SK-N-SH (cell line): Measurements from ENCODE around the gene CDH4.

Source experiments
- CHD2 ChIP-seq: fragments of 150-350 bp; IDR thresholded peaks from 2 replicates; pipeline ENCODE4 v1.6.1; 2018; ENCODE audit warnings: low read length; ENCODE audit not compliant: partially characterized antibody
- CTCF ChIP-seq: fragments of 200-600 bp; sonication (generic); IDR thresholded peaks from 2 replicates; pipeline ENCODE4 v1.6.1; 2017; ENCODE audit warnings: antibody characterized with exemption, mild to moderate bottlenecking, moderate library complexity
- EP300 ChIP-seq, 2 experiments: IDR thresholded peaks; 2 replicates each; pipeline versions ENCODE4 v1.4.0 to v1.6.1; 2012; ENCODE audit warnings: borderline replicate concordance in 1 of 2, low read depth in 1 of 2, low read length in 1 of 2
- EZH2phosphoT487 ChIP-seq: fragments of 200-600 bp; sonication (generic); IDR thresholded peaks from 2 replicates; pipeline ENCODE4 v1.6.1; 2017; ENCODE audit warnings: low read depth, mixed run types, mild to moderate bottlenecking, antibody characterized with exemption, moderate library complexity, borderline replicate concordance
- GABPA ChIP-seq: IDR thresholded peaks from 2 replicates; pipeline ENCODE4 v1.4.0; 2012; ENCODE audit warnings: low read depth, mild to moderate bottlenecking
- MEF2A ChIP-seq: IDR thresholded peaks from 2 replicates; pipeline ENCODE4 v1.4.0; 2012; ENCODE audit warnings: low read depth, borderline replicate concordance
- NFIC ChIP-seq: IDR thresholded peaks from 2 replicates; pipeline ENCODE4 v1.4.0; 2012; ENCODE audit warnings: borderline replicate concordance
- POLR2AphosphoS5 ChIP-seq: IDR thresholded peaks from 2 replicates; pipeline ENCODE4 v1.6.1; 2012; ENCODE audit warnings: low read depth, low read length
- RAD21 ChIP-seq: IDR thresholded peaks from 2 replicates; pipeline ENCODE4 v1.6.1; 2012; ENCODE audit warnings: mild to moderate bottlenecking, low read length
- SIN3A ChIP-seq: IDR thresholded peaks from 2 replicates; pipeline ENCODE4 v1.6.1; 2012; ENCODE audit warnings: low read depth, mild to moderate bottlenecking, low read length, moderate library complexity, borderline replicate concordance
- SMC3 ChIP-seq: IDR thresholded peaks from 2 replicates; pipeline ENCODE4 v1.6.1; 2012; ENCODE audit warnings: low read depth, low read length, improper control_type of control experiment
- TAF1 ChIP-seq: IDR thresholded peaks from 2 replicates; pipeline ENCODE4 v1.6.1; 2012; ENCODE audit warnings: low read depth, mild to moderate bottlenecking, low read length, moderate library complexity, borderline replicate concordance
- USF1 ChIP-seq: IDR thresholded peaks from 2 replicates; pipeline ENCODE4 v1.4.0; 2012; ENCODE audit warnings: low read depth, borderline replicate concordance
- USF2 ChIP-seq: fragments of 150-350 bp; IDR thresholded peaks from 2 replicates; pipeline ENCODE4 v1.6.1; 2017; ENCODE audit warnings: antibody characterized with exemption, low read length, low read depth, borderline replicate concordance

- TF ChIP-seq TAF1, result no peak
- TF ChIP-seq GABPA, result no peak
- no peak for TF ChIP-seq SMC3
- no peak for TF ChIP-seq CHD2
- TF ChIP-seq MEF2A, result no peak
- no peak for TF ChIP-seq SIN3A
- no peak for TF ChIP-seq CTCF
- TF ChIP-seq USF2, result no peak
- no peak for TF ChIP-seq POLR2AphosphoS5
- no peak for TF ChIP-seq USF1
- no peak for TF ChIP-seq EP300 (IDR thresholded peaks at IDR 0.05; ENCODE audit: borderline replicate concordance in 1 of 2, low read depth in 1 of 2, low read length in 1 of 2)
- TF ChIP-seq RAD21, result no peak
- TF ChIP-seq NFIC, result no peak
- no peak for TF ChIP-seq EZH2phosphoT487
Observed at GRCh38 chr20:61728326-61728725, 476.3 kb downstream of the CDH4 start.
